Measurements from ENCODE around the gene LRP1B. TPM values are rescaled to one million over a fixed set of nuclear protein-coding genes. Genes with fewer than 3 reads are reported as not detected.

LRP1B gene
- polyA plus RNA-seq, 3 donors, result 0.25 to 3.1 (median 2.2) TPM

GRCh38 chr2:140201572-140201971, 1929.2 kb downstream of the LRP1B start:
- 73 to 86% (median 78%) methylated on average over 2 of the region's 2 CpGs for whole genome bisulfite sequencing, 3 donors

GRCh38 chr2:140200764-140201163, 1930.1 kb downstream of the LRP1B start:
- H3K27ac ChIP-seq (ENCODE audit: low read depth, low read length), result no peak overlapping the region
- 57 to 78% (median 66%) methylated on average over 2 of the region's 2 CpGs for WGBS, 3 donors

More at GRCh38 chr2:140201572-140201971, 1929.2 kb downstream of the LRP1B start:
- no peak overlapping the region for H3K27ac ChIP-seq (ENCODE audit: low read depth, low read length)

- WGBS, 3 donors, result 33 to 57% (median 49%) methylated on average over 1 of the region's 1 CpG
- no peak overlapping the region for H3K27ac ChIP-seq (ENCODE audit: low read depth, low read length)
Observed at GRCh38 chr2:140200307-140200706, 1930.5 kb downstream of the LRP1B start.

- H3K27ac ChIP-seq (ENCODE audit: low read depth, low read length), result no peak overlapping the region
- WGBS, 3 donors, result 61 to 85% (median 80%) methylated on average over 1 of the region's 1 CpG
Observed at GRCh38 chr2:140199312-140199711, 1931.5 kb downstream of the LRP1B start.

GRCh38 chr2:140187086-140187485, 1943.7 kb downstream of the LRP1B start:
- H3K27ac ChIP-seq (ENCODE audit: low read depth, low read length), result no peak overlapping the region

GRCh38 chr2:140186313-140186712, 1944.5 kb downstream of the LRP1B start:
- no peak overlapping the region for H3K27ac ChIP-seq (ENCODE audit: low read depth, low read length)
- WGBS, 3 donors, result 72 to 79% (median 72%) methylated on average over 4 of the region's 4 CpGs

More at GRCh38 chr2:140187086-140187485, 1943.7 kb downstream of the LRP1B start:
- 78 to 87% (median 84%) methylated on average over 4 of the region's 4 CpGs for WGBS, 3 donors

GRCh38 chr2:140185076-140185475, 1945.7 kb downstream of the LRP1B start:
- no peak overlapping the region for H3K27ac ChIP-seq (ENCODE audit: low read depth, low read length)

GRCh38 chr2:140183056-140183765, 1947.6 kb downstream of the LRP1B start:
- 72 to 79% (median 77%) methylated on average over 6 of the region's 6 CpGs for WGBS, 3 donors

More at GRCh38 chr2:140183056-140183765, 1947.6 kb downstream of the LRP1B start:
- H3K27ac ChIP-seq (ENCODE audit: low read depth, low read length), result no peak overlapping the region
